GM23338 (cell line): ENCODE measurements around the gene GRIN3B.

Source experiments
- CTCF ChIP-seq, 2 experiments: fragments of 200-600 bp in 1 of 2; sonication (generic) in 1 of 2; conservative IDR thresholded peaks; 2 replicates each; pipeline versions ENCODE4 v1.5.1 to v1.6.1; 2016 to 2017; ENCODE audit warnings: antibody characterized with exemption in 2 of 2, low read depth in 2 of 2, mild to moderate bottlenecking in 2 of 2, moderate library complexity in 1 of 2
- EZH2 ChIP-seq: fragments of 200-600 bp; sonication (generic); IDR thresholded peaks from one replicate; pipeline ENCODE4 v1.8.0; 2017; ENCODE audit warnings: antibody characterized with exemption, mild to moderate bottlenecking, low read depth; ENCODE audit not compliant: unreplicated experiment
- EZH2phosphoT487 ChIP-seq: fragments of 200-600 bp; sonication (generic); IDR thresholded peaks from one replicate; pipeline ENCODE4 v1.8.1; 2018; ENCODE audit warnings: antibody characterized with exemption; ENCODE audit not compliant: unreplicated experiment
- NANOG ChIP-seq: IDR thresholded peaks from 2 replicates; pipeline ENCODE4 v1.6.1; 2016; ENCODE audit warnings: antibody characterized with exemption, borderline replicate concordance
- REST ChIP-seq: IDR thresholded peaks from one replicate; pipeline ENCODE4 v1.6.1; 2018; ENCODE audit warnings: antibody characterized with exemption; ENCODE audit not compliant: unreplicated experiment

GRCh38 chr19:1025960-1026782 is 26.0 kb downstream of the GRIN3B start, which contains the start of gene CNN2:
- TF ChIP-seq CTCF (conservative IDR thresholded peaks at IDR 0.05; ENCODE audit: low read depth in 2 of 2) = no peak
- no peak for TF ChIP-seq EZH2
- no peak for TF ChIP-seq REST
- no peak for TF ChIP-seq EZH2phosphoT487
- TF ChIP-seq NANOG = no peak
